Gastroesophageal sphincter (tissue), 3 donors: Measurements from ENCODE around the gene RASSF1.

Source experiments
- CTCF ChIP-seq, 4 experiments: fragments of 200-600 bp in 2 of 4; fragments of 450-650 bp in 2 of 4; sonication (generic) in 1 of 4; IDR thresholded peaks; one replicate each; pipeline ENCODE4 v1.5.1; 2017 to 2019; ENCODE audit warnings: antibody characterized with exemption in 4 of 4, mild to moderate bottlenecking in 2 of 4, moderate library complexity in 2 of 4
- POLR2AphosphoS5 ChIP-seq: sonication (generic); formaldehyde crosslinking; IDR thresholded peaks from one replicate; pipeline ENCODE4 v1.6.1; 2017; ENCODE audit warnings: antibody characterized with exemption

GRCh38 chr3:50371133-50371685, 30.6 kb upstream of the RASSF1 start:
- TF ChIP-seq CTCF (IDR thresholded peaks at IDR 0.05), result no peak
- no peak for TF ChIP-seq POLR2AphosphoS5
